HG03159 (cell line): ENCODE results near the gene HUNK.

Source experiments
- ATAC-seq: cut with Tn5 transposase; IDR thresholded peaks from one replicate; pipeline ENCODE4 v1.9.1; 2021; ENCODE audit warnings: mild to moderate bottlenecking, moderate library complexity; ENCODE audit not compliant: unreplicated experiment

HUNK gene

DNA sequence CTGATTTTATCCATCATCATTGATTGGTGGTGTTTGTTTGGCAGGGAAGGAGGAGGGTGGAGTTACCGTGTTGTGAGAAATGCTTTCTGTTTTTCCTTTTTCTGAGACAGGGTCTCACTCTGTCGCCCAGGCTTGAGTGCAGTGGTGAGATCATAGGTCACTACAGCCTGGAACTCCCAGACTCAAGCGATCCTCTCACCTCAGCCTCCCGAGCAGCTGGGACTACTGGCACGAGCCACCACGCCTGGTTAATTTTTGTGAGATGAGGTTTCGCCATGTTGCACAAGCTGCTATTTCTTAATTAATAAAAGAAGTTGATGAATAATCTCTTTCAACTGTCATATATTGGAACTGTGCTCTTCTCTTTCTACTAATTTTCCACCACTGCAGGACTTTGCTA lies 44.3 kb downstream of the HUNK start:
- no peak for ATAC-seq

- no peak for ATAC-seq
Measured at GRCh38 chr21:31918250-31918775, 45.5 kb downstream of the HUNK start.

- no peak for ATAC-seq
Measured at GRCh38 chr21:31920275-31920674, 47.5 kb downstream of the HUNK start.

- ATAC-seq, result no peak
Measured at GRCh38 chr21:31921079-31921478, 48.3 kb downstream of the HUNK start.

DNA sequence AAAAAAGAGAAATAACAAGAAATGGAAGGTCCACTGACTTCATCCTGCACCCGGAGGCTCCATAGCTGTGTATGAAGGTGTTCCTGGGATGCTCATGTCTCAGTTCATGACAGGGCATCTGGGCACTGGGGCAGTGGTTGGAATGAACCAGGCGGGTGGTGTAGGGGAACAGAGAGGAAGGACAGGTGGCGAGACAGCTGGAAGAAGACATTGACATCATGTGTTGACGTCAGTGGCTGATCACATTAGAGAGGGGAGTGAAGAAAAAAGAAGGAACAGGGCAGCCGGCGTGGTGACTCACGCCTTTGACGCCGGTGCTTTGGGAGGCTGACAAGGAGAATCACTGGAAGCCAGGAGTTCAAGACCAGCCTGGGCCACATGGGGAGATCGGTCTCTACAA lies 50.1 kb downstream of the HUNK start:
- ATAC-seq, result no peak

GRCh38 chr21:31923756-31924155 lies 50.9 kb downstream of the HUNK start:
- no peak for ATAC-seq

DNA sequence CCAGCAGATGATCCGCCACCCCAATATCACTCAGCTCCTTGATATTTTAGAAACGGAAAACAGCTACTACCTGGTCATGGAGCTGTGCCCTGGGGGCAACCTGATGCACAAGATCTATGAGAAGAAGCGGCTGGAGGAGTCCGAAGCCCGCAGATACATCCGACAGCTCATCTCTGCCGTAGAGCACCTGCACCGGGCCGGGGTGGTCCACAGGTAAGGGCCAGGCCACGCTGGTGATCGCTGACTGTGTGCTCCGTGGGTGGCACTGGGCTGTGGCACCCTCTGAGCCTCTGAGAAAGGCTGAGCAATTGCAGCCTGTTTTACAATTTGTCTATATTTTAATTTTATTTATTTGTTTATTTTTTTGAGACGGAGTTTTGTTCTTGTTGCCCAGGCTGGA lies 51.7 kb downstream of the HUNK start:
- no peak for ATAC-seq

- no peak for ATAC-seq
Measured at GRCh38 chr21:31926498-31926897, 53.7 kb downstream of the HUNK start.

DNA sequence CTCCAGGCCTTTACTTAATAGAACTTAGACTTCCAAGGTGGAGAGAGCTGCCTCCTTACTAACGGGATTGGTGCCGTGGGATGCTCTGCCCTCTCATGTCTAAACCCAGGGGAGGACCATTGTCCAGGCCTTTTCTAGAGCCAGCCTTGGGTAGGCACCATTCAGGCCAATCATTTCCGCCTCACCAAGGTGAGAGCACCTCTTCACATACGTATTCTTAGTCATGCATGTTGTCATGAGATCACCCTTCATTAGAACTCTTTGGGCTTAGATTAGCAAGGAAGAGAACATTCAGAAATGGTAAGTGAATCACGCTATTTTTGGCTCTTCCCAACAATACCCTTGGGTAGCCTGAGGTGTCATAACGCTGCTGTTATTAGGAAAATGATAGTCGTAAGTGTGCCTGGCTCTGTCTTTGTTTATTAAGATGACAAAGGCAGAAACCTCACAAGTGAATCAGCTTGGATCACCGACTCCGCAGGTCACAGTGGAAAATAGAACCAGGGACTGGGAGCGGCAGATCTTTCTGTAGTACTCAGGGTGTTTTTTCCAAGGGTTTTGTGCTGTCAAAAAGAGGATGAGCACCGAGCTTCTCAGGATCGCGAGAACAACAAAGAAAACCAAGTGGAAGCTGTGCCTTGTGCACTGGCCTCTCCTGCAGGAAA lies 55.0 kb downstream of the HUNK start:
- ATAC-seq, result no peak

DNA sequence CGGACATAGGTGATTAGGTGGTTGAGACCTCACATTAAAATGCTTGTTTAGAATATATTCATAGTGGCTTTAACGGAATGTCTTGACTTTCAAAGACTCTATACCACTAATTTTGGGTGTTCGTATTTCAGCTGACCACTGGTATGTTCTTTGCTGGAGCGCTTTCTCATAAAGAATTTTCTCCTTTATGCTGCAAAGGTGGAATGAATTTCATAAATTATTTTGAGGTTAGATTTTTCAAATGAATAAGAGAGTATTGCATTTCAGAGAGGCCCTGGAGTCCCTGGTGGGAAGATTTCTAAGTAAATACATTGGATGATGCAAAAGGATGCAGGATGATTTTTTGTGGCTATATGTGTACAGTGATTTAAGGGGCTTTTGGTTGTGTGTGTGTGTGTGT lies 55.8 kb downstream of the HUNK start:
- ATAC-seq, result no peak

DNA sequence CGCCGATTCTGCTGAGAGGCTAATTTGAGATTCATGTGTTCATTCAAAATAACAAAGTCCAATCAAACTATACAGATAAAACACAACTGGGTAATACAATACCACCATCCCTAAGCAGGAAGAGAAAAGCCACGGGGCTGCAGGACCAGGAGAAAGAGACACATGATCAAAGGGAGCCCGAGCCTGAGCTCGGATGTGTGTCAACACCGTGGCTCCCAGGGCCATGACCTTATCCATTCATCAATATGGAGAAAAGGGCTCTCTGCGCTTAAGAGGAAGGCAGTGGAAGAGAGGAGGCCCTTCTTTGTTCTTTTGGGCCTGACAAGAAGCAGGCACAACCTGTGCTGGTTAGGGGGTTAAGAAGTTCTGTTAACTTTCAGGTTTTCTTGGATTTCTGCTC lies 56.7 kb downstream of the HUNK start:
- no peak for ATAC-seq

DNA sequence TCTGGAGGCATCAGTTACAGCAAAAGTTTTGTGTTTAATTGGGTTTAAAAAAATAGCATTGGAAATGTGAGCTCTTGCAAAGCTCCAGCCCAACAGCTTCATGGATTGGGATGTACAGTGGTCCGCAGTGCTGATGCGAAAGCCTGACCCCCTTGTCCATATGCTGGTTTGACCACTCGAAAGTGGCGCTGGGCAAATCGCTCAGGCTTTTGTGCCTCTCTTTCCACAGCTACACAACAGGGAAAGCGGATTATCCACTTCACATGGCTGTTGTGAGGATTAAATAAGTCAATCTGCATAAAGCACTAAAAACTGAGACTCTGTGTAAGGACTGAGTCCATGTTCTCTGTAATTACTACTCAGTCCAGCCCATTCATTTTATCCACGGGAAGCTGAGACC lies 57.2 kb downstream of the HUNK start:
- ATAC-seq, result no peak

DNA sequence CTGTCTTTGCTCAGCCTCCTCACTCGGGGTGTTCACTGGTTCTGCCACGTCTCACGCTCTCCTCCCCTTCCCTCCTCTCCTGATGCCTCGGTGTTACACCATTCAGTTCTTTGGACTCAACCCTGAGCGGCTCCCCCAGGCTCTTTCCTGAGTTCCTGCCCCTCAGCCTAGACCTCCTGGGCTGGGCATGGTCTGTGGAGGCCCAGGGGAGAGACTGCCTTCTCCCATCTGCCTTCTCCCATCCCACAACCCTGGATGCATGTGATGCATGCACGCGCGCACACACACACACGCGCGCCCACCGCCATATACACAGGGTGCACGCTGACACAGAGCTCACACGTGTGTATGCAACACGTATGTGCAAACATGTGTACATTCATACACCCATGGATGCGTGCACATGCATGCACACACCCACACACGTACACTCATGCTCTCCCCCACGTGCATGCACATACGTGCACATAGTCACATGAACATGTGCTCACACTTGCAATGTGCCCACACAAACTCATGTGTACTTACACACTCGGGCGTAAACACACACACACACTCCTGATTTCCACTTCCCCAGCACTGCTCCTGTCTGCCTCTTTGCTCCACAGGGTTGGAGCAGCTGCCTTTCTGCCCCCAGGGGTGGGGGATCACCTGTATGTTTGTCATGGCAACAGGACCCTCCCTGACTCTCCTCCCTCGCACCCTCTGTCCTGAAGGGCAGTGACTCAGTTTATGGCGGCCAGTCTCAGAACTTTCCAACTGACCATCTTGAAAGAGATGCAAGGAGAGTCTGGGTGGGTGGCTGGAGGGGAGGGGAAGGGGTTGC lies 59.0 kb downstream of the HUNK start:
- ATAC-seq, result no peak

DNA sequence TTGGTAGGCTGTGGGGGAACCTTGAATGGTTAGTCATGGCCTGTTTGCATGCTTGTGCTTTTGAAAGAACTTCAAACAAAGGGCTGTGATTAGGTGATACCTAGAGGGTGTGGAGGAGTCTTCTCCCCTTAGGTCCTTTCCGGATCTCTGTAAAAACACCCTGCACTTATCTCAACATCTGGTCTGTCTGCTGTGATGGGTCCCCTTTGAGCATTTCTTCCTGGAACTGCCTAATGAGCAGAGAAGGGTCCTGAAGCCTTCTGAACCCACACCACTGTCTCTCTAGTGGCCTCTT lies 59.6 kb downstream of the HUNK start:
- no peak for ATAC-seq

DNA sequence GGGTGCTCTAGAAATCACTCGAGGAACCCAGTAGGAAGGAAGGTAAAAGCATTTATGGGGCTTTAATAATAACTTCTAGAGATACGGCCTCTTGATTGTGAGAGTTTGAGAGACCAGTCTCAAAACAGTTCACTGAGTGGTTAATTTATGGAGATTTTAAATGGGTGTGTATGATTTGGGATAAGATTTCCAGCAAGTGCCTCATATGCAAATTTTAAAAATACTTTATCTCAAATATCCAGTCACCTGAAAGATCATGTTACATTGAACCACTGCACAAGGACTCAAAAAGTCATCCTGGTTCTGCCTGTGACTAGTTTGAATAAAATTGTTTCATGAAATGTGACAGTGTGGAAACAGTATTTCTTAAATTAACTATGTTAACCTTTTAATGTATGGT lies 64.5 kb downstream of the HUNK start:
- ATAC-seq, result no peak

- no peak for ATAC-seq
Measured at GRCh38 chr21:31938330-31939301, 65.8 kb downstream of the HUNK start.

GRCh38 chr21:31941694-31942093 lies 68.9 kb downstream of the HUNK start:
- no peak for ATAC-seq

DNA sequence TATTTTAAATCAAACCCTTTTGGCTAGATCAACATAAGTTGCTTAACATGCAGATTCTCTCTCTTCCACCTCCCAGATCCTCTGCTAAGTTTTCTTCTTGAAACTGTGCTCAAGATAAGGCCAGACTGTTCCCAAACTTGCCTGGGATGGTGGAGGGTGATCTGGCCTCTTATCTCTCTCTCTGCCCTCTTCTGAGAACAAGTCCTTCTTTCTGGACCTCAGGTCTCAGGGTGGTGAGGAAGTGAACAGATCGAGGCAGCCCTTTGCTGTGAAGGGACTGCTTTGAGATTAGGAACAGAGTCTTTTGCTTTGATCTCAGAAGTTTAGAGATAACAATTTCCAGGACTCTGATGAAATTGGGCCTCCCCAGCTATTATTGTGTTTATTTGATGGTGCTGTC lies 70.7 kb downstream of the HUNK start:
- no peak for ATAC-seq

DNA sequence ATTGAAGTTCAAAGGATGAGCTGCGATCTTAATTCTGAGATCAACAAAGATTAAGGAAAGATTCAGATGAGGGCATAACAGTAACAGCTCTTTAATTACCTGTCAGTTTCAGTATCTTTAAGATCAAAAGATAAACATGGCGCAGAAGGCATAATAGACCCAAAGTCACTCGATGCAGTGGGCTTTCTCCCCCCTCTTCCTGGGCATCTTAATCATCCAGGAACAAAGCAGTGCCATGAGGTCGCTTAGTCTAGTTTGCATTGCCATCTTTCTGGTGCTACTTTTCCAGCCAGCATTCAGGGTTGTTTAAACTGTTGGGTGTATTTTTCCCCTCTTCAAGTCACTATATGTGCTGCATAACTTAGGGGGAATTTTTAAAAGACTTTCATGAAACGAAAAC lies 72.3 kb downstream of the HUNK start:
- ATAC-seq, result no peak

GRCh38 chr21:31945546-31945945 lies 72.7 kb downstream of the HUNK start:
- no peak for ATAC-seq

- no peak for ATAC-seq
Measured at GRCh38 chr21:31946231-31946630, 73.4 kb downstream of the HUNK start.
